HEK293 (cell line): ENCODE measurements around the gene ZFPM1.

Experiments used
- CTCF ChIA-PET: fragments of 350-600 bp; formaldehyde crosslinking; extraction: SDS; loops from one replicate; lab custom pipeline; 2021; ENCODE audit warnings: antibody characterized with exemption; lab: Yijun Ruan, JAX
- POLR2A ChIA-PET: fragments of 300-600 bp; formaldehyde crosslinking; extraction: SDS; loops from one replicate; lab custom pipeline; 2020; ENCODE audit warnings: antibody characterized with exemption, inconsistent platforms; lab: Yijun Ruan, JAX
- H3K27ac ChIP-seq: fragments of 200-500 bp; sonication (Bioruptor generic); 2 replicates; pipeline ENCODE4 v1.5.1; 2014; ENCODE audit warnings: low read depth, low read length, control low read depth, inconsistent platforms; ENCODE audit errors: extremely low read depth
- H3K36me3 ChIP-seq, 2 experiments: fragments of 200-500 bp in 1 of 2; sonication (Bioruptor generic) in 1 of 2; 1 replicate in 1 of 2; 2 replicates in 1 of 2; pipeline ENCODE4 v1.5.1; 2014 to 2017; ENCODE audit warnings: inconsistent platforms in 2 of 2, low read length in 2 of 2; ENCODE audit not compliant: control insufficient read depth in 2 of 2, insufficient read depth in 1 of 2
- H3K4me1 ChIP-seq: fragments of 200-500 bp; sonication (Bioruptor generic); 2 replicates; pipeline ENCODE4 v1.5.1; 2014; ENCODE audit warnings: mild to moderate bottlenecking, low read length, inconsistent platforms; ENCODE audit not compliant: control insufficient read depth, insufficient read depth
- H3K4me3 ChIP-seq: 2 replicates; pipeline ENCODE4 v1.5.1; 2011; ENCODE audit warnings: low read depth, mild to moderate bottlenecking, control low read depth, low read length, moderate library complexity
- H3K9me3 ChIP-seq: fragments of 200-500 bp; sonication (Bioruptor generic); 2 replicates; pipeline ENCODE4 v1.5.1; 2014; ENCODE audit warnings: low read depth, low read length, inconsistent platforms; ENCODE audit not compliant: control insufficient read depth, insufficient read depth
- EGR2 ChIP-seq: fragments of 450-650 bp; formaldehyde crosslinking; IDR thresholded peaks from 2 replicates; pipeline ENCODE4 v1.5.1; 2016; ENCODE audit warnings: low read depth, missing biosample characterization, missing genetic modification characterization
- FEZF1 ChIP-seq: fragments of 450-650 bp; formaldehyde crosslinking; IDR thresholded peaks from 2 replicates; pipeline ENCODE4 v1.5.1; 2016; ENCODE audit warnings: missing biosample characterization, missing genetic modification characterization
- GLI2 ChIP-seq: fragments of 450-650 bp; formaldehyde crosslinking; IDR thresholded peaks from 2 replicates; pipeline ENCODE4; 2017; ENCODE audit warnings: missing biosample characterization, missing genetic modification characterization, low read depth, borderline replicate concordance
- GLI4 ChIP-seq: fragments of 450-650 bp; formaldehyde crosslinking; IDR thresholded peaks from 2 replicates; pipeline ENCODE4 v1.5.1; 2016; ENCODE audit warnings: missing biosample characterization, missing genetic modification characterization
- HOXA7 ChIP-seq: sonication (generic); formaldehyde crosslinking; IDR thresholded peaks from 2 replicates; pipeline ENCODE4 v1.8.1; 2022; ENCODE audit warnings: missing genetic modification reagents, borderline replicate concordance
- SALL2 ChIP-seq: fragments of 450-650 bp; formaldehyde crosslinking; IDR thresholded peaks from 2 replicates; pipeline ENCODE4 v1.5.0; 2017; ENCODE audit warnings: missing biosample characterization, mild to moderate bottlenecking, missing genetic modification characterization, borderline replicate concordance
- SP3 ChIP-seq: fragments of 450-650 bp; formaldehyde crosslinking; IDR thresholded peaks from 2 replicates; pipeline ENCODE4 v1.5.1; 2016; ENCODE audit warnings: missing biosample characterization, missing genetic modification characterization
- SP7 ChIP-seq: fragments of 450-650 bp; formaldehyde crosslinking; IDR thresholded peaks from 2 replicates; pipeline ENCODE4 v1.5.1; 2016; ENCODE audit warnings: missing biosample characterization, missing genetic modification characterization
- ZBTB1 ChIP-seq: fragments of 450-650 bp; formaldehyde crosslinking; IDR thresholded peaks from 2 replicates; pipeline ENCODE4 v1.5.1; 2016; ENCODE audit warnings: missing biosample characterization, missing genetic modification characterization
- ZIC2 ChIP-seq: fragments of 450-650 bp; formaldehyde crosslinking; IDR thresholded peaks from 2 replicates; pipeline ENCODE4 v1.5.1; 2016; ENCODE audit warnings: missing biosample characterization, missing genetic modification characterization
- ZNF157 ChIP-seq: fragments of 450-650 bp; formaldehyde crosslinking; IDR thresholded peaks from 2 replicates; pipeline ENCODE4 v1.5.1; 2016; ENCODE audit warnings: missing biosample characterization, missing genetic modification characterization
- ZNF214 ChIP-seq: fragments of 450-650 bp; formaldehyde crosslinking; IDR thresholded peaks from 2 replicates; pipeline ENCODE4 v1.5.1; 2017; ENCODE audit warnings: missing biosample characterization, mild to moderate bottlenecking, missing genetic modification characterization, borderline replicate concordance
- ZNF239 ChIP-seq: fragments of 450-650 bp; formaldehyde crosslinking; IDR thresholded peaks from 2 replicates; pipeline ENCODE4 v1.5.1; 2016; ENCODE audit warnings: missing biosample characterization, missing genetic modification characterization
- ZNF24 ChIP-seq: fragments of 450-650 bp; formaldehyde crosslinking; IDR thresholded peaks from 2 replicates; pipeline ENCODE4 v1.5.1; 2016; ENCODE audit warnings: missing biosample characterization, missing genetic modification characterization
- ZNF302 ChIP-seq: fragments of 450-650 bp; formaldehyde crosslinking; IDR thresholded peaks from 2 replicates; pipeline ENCODE4 v1.5.1; 2016; ENCODE audit warnings: missing biosample characterization, missing genetic modification characterization, low read depth
- ZNF324 ChIP-seq: fragments of 450-650 bp; formaldehyde crosslinking; IDR thresholded peaks from 2 replicates; pipeline ENCODE4 v1.5.1; 2016; ENCODE audit warnings: missing biosample characterization, missing genetic modification characterization
- ZNF366 ChIP-seq: fragments of 450-650 bp; formaldehyde crosslinking; conservative IDR thresholded peaks from 2 replicates; pipeline ENCODE4 v1.5.1; 2016; ENCODE audit warnings: missing biosample characterization, missing genetic modification characterization
- ZNF48 ChIP-seq: fragments of 450-650 bp; formaldehyde crosslinking; IDR thresholded peaks from 2 replicates; pipeline ENCODE4 v1.5.1; 2016; ENCODE audit warnings: missing biosample characterization, missing genetic modification characterization
- ZNF510 ChIP-seq: fragments of 450-650 bp; formaldehyde crosslinking; IDR thresholded peaks from 2 replicates; pipeline ENCODE4 v1.5.1; 2018; ENCODE audit warnings: mild to moderate bottlenecking, missing genetic modification characterization, missing biosample characterization; ENCODE audit not compliant: insufficient replicate concordance
- ZNF529 ChIP-seq: fragments of 450-650 bp; formaldehyde crosslinking; IDR thresholded peaks from 2 replicates; pipeline ENCODE4 v1.5.1; 2017; ENCODE audit warnings: missing genetic modification characterization, missing biosample characterization; ENCODE audit not compliant: insufficient replicate concordance
- ZNF544 ChIP-seq: fragments of 450-650 bp; formaldehyde crosslinking; IDR thresholded peaks from 2 replicates; pipeline ENCODE4 v1.5.0; 2017; ENCODE audit warnings: missing biosample characterization, missing genetic modification characterization
- ZNF664 ChIP-seq: fragments of 450-650 bp; formaldehyde crosslinking; IDR thresholded peaks from 2 replicates; pipeline ENCODE4 v1.5.1; 2016; ENCODE audit warnings: missing biosample characterization, missing genetic modification characterization
- ZNF747 ChIP-seq: fragments of 450-650 bp; formaldehyde crosslinking; IDR thresholded peaks from 2 replicates; pipeline ENCODE4 v1.5.1; 2016; ENCODE audit warnings: missing biosample characterization, missing genetic modification characterization
- TF ChIP-seq, protein P1 (sequence below): fragments of 450-650 bp; formaldehyde crosslinking; IDR thresholded peaks from 2 replicates; pipeline ENCODE4 v1.5.1; 2016; ENCODE audit warnings: missing biosample characterization, missing genetic modification characterization
- TF ChIP-seq, protein P2 (sequence below): fragments of 450-650 bp; formaldehyde crosslinking; IDR thresholded peaks from 2 replicates; pipeline ENCODE4 v1.5.1; 2016; ENCODE audit warnings: missing biosample characterization, missing genetic modification characterization
- TF ChIP-seq, protein P3 (sequence below): fragments of 450-650 bp; formaldehyde crosslinking; IDR thresholded peaks from 2 replicates; pipeline ENCODE4 v1.5.1; 2016; ENCODE audit warnings: missing biosample characterization, missing genetic modification characterization
- TF ChIP-seq, protein P4 (sequence below): fragments of 450-650 bp; formaldehyde crosslinking; IDR thresholded peaks from 2 replicates; pipeline ENCODE4 v1.5.1; 2016; ENCODE audit warnings: missing biosample characterization, missing genetic modification characterization

ZFPM1 gene

DNA sequence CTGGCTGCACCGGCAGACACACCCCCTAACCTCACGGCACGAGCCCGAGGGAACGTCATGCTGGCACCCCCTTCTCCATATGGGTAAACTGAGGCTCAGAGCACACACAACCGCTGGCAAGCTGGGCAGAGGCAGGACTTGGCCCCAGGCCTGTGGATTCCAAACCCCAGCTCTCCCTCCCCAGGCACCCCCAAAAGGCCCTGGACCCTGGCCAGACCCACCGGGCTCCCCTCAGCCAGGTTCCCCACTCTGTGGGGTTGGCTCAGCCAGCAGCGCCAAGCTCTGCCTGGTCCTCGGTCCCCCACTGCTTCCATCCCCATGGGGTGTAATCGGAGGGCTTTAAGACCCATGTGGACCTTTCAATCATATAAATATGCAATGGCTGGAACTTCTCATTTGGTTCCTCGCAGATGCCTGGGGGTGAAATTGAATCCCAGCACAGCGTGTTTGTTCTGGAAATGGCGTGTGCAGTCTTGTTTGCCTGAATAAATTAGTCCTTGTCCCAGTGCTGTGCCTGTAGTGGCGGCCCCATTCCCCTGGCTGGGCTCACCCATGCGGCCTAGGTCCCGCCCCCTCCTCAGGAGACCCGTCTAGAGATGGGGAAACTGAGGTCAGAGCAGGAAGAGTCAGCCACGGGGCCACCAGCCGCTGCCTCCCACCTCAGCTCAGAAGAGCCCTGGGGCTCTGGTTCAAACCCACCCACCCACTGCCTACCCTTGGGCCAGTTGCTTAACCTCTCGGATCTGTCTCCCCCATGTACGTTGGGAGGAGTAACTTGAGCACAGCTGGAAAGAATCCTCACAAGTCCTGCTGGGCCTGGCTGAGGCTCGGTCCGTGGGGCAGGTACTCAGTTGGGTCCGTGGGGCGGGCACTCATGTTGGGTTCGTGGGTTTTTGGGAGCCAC lies 57.3 kb downstream of the ZFPM1 start (continued):
- TF ChIP-seq GLI4 (tag by site-specific recombination), result no peak
- peak; percentile 81 for TF ChIP-seq SP7 (tag by site-specific recombination)

DNA sequence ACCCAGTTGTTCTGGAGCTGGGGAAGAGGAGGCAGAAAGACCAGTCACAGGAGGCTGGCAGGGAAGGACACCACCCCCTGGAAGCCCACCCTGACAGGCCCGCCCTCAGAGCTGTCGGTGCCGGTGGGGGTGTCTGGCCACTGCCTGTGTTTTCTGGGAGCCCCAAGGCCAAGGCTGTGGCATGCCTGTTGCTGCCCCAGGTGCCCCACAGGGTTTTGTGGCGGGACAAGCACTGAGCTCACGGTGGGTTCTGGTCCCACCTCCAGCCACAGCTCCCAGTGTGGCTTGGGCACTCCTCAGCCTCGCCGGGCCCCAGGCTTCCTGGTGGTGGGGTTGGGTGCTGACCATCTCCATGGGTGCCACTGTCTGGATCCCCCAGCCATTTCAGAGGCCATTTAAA lies 58.0 kb downstream of the ZFPM1 start:
- Histone ChIP-seq H3K9me3 (no peaks in the 10 kb centered on the region), H3K4me1 (peaks cover 10% of the 10 kb centered on the region), H3K27ac (no peak overlapping the region), H3K36me3 (peaks cover 0 to 8% of the 10 kb centered on the region in 2 experiments; a peak in 1 of 3 replicates), H3K4me3 (no peak overlapping the region)
- ChIA-PET POLR2A (no interaction called here), CTCF (interaction anchor here (1.1 to 1.2 kb wide), 2 partner anchors 17 to 25 kb away, joined by 3 read pairs; no protein-coding TSS in a partner anchor)
- no peak for TF ChIP-seq ZBTB1 (tag by site-specific recombination)
- no peak for TF ChIP-seq ZNF239 (tag by site-specific recombination)
- no peak for TF ChIP-seq ZNF529 (tag by site-specific recombination)
- no peak for TF ChIP-seq ZNF510 (tag by site-specific recombination)
- no peak for TF ChIP-seq ZNF324
- TF ChIP-seq, protein P1, sequence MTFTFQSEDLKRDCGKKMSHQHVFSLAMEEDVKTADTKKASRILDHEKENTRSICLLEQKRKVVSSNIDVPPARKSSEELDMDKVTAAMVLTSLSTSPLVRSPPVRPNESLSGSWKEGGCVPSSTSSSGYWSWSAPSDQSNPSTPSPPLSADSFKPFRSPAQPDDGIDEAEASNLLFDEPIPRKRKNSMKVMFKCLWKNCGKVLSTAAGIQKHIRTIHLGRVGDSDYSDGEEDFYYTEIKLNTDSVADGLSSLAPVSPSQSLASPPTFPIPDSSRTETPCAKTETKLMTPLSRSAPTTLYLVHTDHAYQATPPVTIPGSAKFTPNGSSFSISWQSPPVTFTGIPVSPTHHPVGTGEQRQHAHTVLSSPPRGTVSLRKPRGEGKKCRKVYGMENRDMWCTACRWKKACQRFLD (tag by site-specific recombination), result no peak
- no peak for TF ChIP-seq ZNF366 (tag by site-specific recombination)
- no peak for TF ChIP-seq ZNF48 (tag by site-specific recombination)
- no peak for TF ChIP-seq ZNF544 (tag by site-specific recombination)
- TF ChIP-seq ZNF24, result no peak
- TF ChIP-seq SP3 (tag by site-specific recombination), result no peak
- no peak for TF ChIP-seq ZNF302 (tag by site-specific recombination)
- TF ChIP-seq ZNF157 (tag by site-specific recombination), result no peak

DNA sequence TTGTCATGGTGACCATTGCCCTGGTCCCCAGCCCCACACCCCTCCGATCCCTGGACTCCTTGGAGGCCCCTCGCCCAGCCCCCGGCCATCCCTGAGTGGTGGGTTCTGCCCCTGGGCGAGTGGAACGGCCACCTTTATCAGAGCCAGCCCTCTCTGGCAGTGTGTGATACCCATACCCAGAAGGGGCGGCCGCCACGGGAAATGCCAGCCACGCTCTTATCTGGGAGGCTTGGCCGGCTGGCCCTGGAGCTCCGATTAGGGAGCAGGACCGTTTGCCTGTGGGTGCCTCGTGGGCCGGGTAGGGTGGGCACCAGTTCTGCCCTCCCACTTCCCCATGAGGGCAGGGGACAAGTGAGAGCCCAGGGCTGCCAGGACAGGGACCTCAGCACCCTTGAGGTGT lies 58.8 kb downstream of the ZFPM1 start:
- H3K4me3 ChIP-seq, result no peak overlapping the region
- CTCF ChIA-PET, result interaction anchor here (1.1 to 1.2 kb wide), 2 partner anchors 16 to 26 kb away, joined by 3 read pairs; no protein-coding TSS in a partner anchor
- peaks cover 0 to 4% of the 10 kb centered on the region in 2 experiments; a peak in 1 of 3 replicates for H3K36me3 ChIP-seq
- POLR2A ChIA-PET, result no interaction called here
- peaks cover 10% of the 10 kb centered on the region for H3K4me1 ChIP-seq
- H3K27ac ChIP-seq, result no peak overlapping the region
- H3K9me3 ChIP-seq, result no peaks in the 10 kb centered on the region
- TF ChIP-seq FEZF1, result no peak
- TF ChIP-seq, protein P2, sequence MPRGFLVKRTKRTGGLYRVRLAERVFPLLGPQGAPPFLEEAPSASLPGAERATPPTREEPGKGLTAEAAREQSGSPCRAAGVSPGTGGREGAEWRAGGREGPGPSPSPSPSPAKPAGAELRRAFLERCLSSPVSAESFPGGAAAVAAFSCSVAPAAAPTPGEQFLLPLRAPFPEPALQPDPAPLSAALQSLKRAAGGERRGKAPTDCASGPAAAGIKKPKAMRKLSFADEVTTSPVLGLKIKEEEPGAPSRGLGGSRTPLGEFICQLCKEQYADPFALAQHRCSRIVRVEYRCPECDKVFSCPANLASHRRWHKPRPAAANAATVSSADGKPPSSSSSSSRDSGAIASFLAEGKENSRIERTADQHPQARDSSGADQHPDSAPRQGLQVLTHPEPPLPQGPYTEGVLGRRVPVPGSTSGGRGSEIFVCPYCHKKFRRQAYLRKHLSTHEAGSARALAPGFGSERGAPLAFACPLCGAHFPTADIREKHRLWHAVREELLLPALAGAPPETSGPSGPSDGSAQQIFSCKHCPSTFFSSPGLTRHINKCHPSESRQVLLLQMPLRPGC (tag by site-specific recombination), result no peak
- no peak for TF ChIP-seq ZNF214
- TF ChIP-seq HOXA7 (CRISPR knock-in tag), result no peak
- TF ChIP-seq ZIC2 (tag by site-specific recombination), result no peak
- TF ChIP-seq EGR2, result no peak
- no peak for TF ChIP-seq SALL2 (tag by site-specific recombination)
- no peak for TF ChIP-seq ZNF747 (tag by site-specific recombination)
- TF ChIP-seq, protein P3, sequence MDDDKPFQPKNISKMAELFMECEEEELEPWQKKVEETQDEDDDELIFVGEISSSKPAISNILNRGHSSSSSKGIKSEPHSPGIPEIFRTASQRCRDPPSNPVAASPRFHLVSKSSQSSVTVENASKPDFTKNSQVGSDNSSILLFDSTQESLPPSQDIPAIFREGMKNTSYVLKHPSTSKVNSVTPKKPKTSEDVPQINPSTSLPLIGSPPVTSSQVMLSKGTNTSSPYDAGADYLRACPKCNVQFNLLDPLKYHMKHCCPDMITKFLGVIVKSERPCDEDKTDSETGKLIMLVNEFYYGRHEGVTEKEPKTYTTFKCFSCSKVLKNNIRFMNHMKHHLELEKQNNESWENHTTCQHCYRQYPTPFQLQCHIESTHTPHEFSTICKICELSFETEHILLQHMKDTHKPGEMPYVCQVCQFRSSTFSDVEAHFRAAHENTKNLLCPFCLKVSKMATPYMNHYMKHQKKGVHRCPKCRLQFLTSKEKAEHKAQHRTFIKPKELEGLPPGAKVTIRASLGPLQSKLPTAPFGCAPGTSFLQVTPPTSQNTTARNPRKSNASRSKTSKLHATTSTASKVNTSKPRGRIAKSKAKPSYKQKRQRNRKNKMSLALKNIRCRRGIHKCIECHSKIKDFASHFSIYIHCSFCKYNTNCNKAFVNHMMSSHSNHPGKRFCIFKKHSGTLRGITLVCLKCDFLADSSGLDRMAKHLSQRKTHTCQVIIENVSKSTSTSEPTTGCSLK, result no peak
- TF ChIP-seq GLI2 (tag by site-specific recombination), result no peak
- TF ChIP-seq ZNF664 (tag by site-specific recombination), result no peak
- TF ChIP-seq, protein P4, sequence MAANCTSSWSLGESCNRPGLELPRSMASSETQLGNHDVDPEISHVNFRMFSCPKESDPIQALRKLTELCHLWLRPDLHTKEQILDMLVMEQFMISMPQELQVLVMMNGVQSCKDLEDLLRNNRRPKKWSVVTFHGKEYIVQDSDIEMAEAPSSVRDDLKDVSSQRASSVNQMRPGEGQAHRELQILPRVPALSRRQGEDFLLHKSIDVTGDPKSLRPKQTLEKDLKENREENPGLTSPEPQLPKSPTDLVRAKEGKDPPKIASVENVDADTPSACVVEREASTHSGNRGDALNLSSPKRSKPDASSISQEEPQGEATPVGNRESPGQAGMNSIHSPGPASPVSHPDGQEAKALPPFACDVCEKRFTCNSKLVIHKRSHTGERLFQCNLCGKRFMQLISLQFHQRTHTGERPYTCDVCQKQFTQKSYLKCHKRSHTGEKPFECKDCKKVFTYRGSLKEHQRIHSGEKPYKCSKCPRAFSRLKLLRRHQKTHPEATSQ (tag by site-specific recombination), result no peak
